Kidney epithelial cell (primary cell): ENCODE measurements around the gene C11orf65. TPM values are rescaled to one million over a fixed set of nuclear protein-coding genes. Genes with fewer than 3 reads are reported as not detected.
A peak's percentile ranks its signal among the peaks of the same experiment; 100 is the strongest.
"Not testable (repeated sequence)": the region's sequence is repeated elsewhere in the genome, so short reads cannot be mapped to it uniquely, and the experiment has no call there.

Experiments used
- DNase-seq: peaks from one replicate; pipeline ENCODE4 v3.0.0-alpha.2; 2010; ENCODE audit warnings: low read depth
- H3K27me3 ChIP-seq: 2 replicates; pipeline ENCODE4 v1.6.0; 2011; ENCODE audit warnings: low read length; ENCODE audit not compliant: control insufficient read depth, insufficient read depth
- H3K36me3 ChIP-seq: 2 replicates; pipeline ENCODE4 v1.5.1; 2011; ENCODE audit warnings: low read length; ENCODE audit not compliant: control insufficient read depth, insufficient read depth
- H3K4me3 ChIP-seq: 2 replicates; pipeline ENCODE4 v1.5.1; 2011; ENCODE audit warnings: low read depth, mild to moderate bottlenecking, control low read depth, low read length
- CTCF ChIP-seq: IDR thresholded peaks from 2 replicates; pipeline ENCODE4 v1.5.1; 2011; ENCODE audit warnings: mild to moderate bottlenecking, moderate library complexity, low read length, control low read depth, inconsistent platforms; ENCODE audit not compliant: insufficient read depth, poor library complexity, severe bottlenecking
- total RNA-seq: library from RNA; depleted of rRNA; stranded (reverse); fragments of >200 nt; gene quantifications from 2 replicates; pipeline ENCODE4 v1.2.3, GENCODE V29; 2015

The C11orf65 gene
- total RNA-seq, 1 donor from 2014 or later = 0.25 TPM

DNA sequence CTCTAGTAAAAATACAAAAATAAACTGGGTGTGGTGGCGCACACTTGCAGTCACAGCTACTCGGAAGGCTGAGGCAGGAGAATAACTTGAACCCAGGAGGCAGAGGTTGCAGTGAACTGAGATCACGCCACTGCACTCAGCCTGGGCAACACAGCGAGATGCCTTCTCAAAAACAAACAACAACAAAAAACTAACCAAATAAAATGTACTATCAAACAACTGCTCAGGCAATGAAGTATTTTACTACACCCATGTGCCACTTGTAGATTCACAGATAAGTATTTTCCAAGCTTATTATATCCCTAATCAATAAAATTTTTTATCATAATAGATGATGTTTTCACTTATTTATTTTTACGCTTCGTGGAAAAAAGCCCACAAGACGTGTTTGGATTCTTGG lies 924 bp downstream of the C11orf65 start:
- no peaks in the 10 kb centered on the region for H3K27me3 ChIP-seq
- H3K4me3 ChIP-seq = peak overlapping the region; percentile 85
- no peak for DNase-seq
- no peak for TF ChIP-seq CTCF
- no peaks in the 10 kb centered on the region for H3K36me3 ChIP-seq

DNA sequence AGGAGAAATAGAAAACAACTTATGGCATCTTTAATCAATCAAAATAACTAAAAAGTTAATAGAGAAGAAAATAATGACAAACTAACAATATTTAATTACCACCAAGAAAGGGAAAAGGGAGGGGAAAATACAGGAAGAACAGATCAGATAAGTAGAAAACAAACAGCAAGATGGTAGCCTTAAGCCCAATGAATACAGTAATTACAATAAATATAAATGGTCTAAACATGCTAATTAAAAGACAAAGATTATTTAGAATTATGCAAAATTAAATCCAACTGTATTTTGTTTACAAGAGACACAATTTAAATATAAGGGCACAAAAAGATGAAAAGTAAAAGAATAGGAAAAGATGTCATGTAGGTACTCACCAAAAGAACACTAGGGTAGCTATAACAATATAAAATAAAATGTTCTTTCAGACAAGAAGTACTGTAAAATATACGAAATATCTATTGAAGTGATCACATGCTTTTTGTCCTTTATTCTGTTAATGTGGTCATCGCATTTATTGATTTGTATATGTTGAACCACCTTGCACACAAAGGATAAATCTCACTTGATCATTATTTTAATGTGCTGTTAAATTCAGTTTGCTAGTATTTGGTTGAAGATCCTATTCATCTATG lies 14.0 kb downstream of the C11orf65 start:
- TF ChIP-seq CTCF = no peak
- DNase-seq = no peak
- H3K36me3 ChIP-seq = no peaks in the 10 kb centered on the region
- no peaks in the 10 kb centered on the region for H3K27me3 ChIP-seq
- H3K4me3 ChIP-seq = no peak overlapping the region

GRCh38 chr11:108441445-108441844 lies 25.9 kb downstream of the C11orf65 start:
- DNase-seq, H3K4me3 ChIP-seq, H3K36me3 ChIP-seq, H3K27me3 ChIP-seq: not testable (repeated sequence)

- DNase-seq = no peak
- TF ChIP-seq CTCF = no peak
- H3K4me3 ChIP-seq = no peak overlapping the region
- no peaks in the 10 kb centered on the region for H3K36me3 ChIP-seq
- H3K27me3 ChIP-seq = no peaks in the 10 kb centered on the region
Observed at GRCh38 chr11:108436594-108436993, 30.7 kb downstream of the C11orf65 start.

DNA sequence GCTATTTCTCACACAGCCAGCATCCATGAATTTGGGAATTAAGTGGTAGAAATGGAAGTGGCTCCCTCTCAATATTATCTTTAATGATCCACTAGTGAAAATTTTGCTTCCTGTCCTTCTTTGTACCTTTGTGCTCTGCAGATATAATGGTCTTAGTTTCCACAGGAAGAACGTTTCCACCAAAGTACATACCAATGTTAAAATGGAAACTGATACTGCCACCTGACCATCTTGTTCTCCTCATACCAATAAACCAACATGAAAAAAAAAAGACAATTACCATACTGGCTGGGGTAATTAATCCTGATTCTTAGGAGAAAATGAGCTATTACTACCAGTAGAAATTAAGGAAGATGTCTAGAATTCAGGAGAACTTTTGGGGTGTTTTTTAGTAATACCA lies 32.3 kb downstream of the C11orf65 start:
- Histone ChIP-seq H3K27me3 (no peaks in the 10 kb centered on the region), H3K4me3 (no peak overlapping the region), H3K36me3 (no peaks in the 10 kb centered on the region)
- DNase-seq = no peak
- TF ChIP-seq CTCF = no peak

DNA sequence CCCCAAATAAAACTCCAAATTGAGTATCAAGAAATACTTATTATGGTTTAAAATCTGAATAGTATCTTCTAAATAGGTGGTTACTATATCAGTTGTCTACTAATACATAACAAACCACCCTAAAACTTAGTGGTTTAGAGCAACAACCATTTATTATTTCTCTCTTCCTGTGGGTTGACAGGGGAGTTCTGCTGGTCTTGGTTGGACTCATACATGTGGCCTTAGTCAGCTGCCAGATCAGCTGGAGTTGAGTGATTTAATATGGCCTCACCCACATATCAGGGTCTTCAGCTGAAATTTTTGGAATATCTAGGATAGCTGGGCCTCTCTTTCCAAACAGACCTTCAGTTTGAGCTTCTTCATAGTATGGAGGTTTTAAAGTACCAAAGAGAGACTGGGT lies 34.5 kb downstream of the C11orf65 start:
- Histone ChIP-seq H3K27me3 (no peaks in the 10 kb centered on the region), H3K36me3 (no peaks in the 10 kb centered on the region), H3K4me3 (no peak overlapping the region)
- DNase-seq = peak; percentile 18
- no peak for TF ChIP-seq CTCF
